ENCODE data around the gene APC.
A peak's percentile ranks its signal among the peaks of the same experiment; 100 is the strongest.

APC gene

DNA sequence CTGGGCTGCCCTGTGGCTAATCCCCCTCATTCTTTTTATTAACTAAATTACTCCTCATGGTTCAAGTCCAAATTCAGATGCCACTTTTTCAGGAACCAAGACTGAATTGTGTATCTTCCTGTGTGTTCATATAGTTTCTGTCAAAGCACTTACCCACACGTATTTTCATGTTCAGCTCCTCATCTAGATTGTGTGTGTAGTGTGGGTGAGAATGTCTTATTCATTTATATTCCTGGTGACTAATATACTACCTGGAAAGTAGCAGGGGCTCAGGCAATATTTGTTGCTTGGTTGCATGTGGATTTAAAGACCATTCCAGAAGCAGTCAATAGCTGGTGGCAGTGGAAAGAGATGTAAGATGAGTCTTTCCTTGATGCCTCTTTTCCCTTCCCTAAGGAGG lies 74.9 kb downstream of the APC start:
- DNase-seq = no peak
- TF ChIP-seq, protein P1, sequence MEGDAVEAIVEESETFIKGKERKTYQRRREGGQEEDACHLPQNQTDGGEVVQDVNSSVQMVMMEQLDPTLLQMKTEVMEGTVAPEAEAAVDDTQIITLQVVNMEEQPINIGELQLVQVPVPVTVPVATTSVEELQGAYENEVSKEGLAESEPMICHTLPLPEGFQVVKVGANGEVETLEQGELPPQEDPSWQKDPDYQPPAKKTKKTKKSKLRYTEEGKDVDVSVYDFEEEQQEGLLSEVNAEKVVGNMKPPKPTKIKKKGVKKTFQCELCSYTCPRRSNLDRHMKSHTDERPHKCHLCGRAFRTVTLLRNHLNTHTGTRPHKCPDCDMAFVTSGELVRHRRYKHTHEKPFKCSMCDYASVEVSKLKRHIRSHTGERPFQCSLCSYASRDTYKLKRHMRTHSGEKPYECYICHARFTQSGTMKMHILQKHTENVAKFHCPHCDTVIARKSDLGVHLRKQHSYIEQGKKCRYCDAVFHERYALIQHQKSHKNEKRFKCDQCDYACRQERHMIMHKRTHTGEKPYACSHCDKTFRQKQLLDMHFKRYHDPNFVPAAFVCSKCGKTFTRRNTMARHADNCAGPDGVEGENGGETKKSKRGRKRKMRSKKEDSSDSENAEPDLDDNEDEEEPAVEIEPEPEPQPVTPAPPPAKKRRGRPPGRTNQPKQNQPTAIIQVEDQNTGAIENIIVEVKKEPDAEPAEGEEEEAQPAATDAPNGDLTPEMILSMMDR (IDR thresholded peaks at IDR 0.05) = no peak
- Mint-ChIP-seq H3K27ac (no peak overlapping the region), H3K9me3 (no peaks in the 10 kb centered on the region), H3K27me3 (ENCODE audit: low read depth, poor library complexity) (peaks cover 5% of the 10 kb centered on the region), H3K4me1 (no peaks in the 10 kb centered on the region), H3K36me3 (ENCODE audit: low read depth) (peaks cover 58% of the 10 kb centered on the region), H3K4me3 (no peak overlapping the region)

DNA sequence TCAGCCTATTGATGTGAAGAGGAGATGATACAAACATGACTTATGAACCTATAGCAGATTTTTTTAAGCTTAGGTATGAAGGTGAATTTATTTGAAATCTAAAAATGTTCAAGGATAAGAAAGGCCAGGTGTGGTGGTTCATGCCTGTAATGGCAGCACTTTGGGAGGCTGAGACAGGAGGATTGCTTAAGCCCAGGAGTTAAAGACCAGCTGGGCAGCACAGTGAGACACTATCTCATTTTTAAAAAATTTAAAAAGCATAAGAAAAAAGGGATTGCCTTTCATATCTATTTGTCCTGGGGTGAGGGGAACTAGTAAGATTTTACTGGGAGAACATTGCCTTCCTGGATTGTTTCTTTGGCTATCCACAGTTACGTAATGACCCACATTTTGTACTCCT lies 82.6 kb downstream of the APC start:
- no peaks in the 10 kb centered on the region for H3K9me3 Mint-ChIP-seq
- H3K4me1 Mint-ChIP-seq = peaks cover 9% of the 10 kb centered on the region
- peak overlapping the region; percentile 35 for H3K27ac Mint-ChIP-seq
- no peak overlapping the region for H3K4me3 Mint-ChIP-seq
- H3K36me3 Mint-ChIP-seq (ENCODE audit: low read depth) = peaks cover 56% of the 10 kb centered on the region
- TF ChIP-seq, protein P1 (IDR thresholded peaks at IDR 0.05) = no peak
- no peaks in the 10 kb centered on the region for H3K27me3 Mint-ChIP-seq (ENCODE audit: low read depth, poor library complexity)
- no peak for DNase-seq

DNA sequence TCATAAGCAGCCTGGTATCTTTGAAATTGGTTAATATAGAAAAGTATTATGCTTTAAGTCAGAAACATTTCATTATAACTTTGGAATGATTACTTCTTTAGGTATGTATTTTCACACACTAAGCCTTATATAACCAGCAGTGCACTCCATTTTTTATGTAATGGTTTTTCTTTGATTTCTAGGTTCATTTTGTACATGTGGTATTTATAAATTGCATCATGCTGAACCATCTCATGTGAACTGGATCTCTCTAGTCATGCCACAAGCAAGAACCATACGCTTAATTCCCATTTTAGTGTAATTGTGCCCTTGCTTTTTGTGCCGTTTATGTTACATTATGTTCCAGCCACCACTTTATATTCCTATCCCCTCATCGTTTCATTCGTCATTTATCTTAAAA lies 84.8 kb downstream of the APC start:
- TF ChIP-seq, protein P1 (IDR thresholded peaks at IDR 0.05) = no peak
- Mint-ChIP-seq H3K27ac (no peak overlapping the region), H3K4me1 (peaks cover 9% of the 10 kb centered on the region), H3K9me3 (no peaks in the 10 kb centered on the region), H3K27me3 (ENCODE audit: low read depth, poor library complexity) (no peaks in the 10 kb centered on the region), H3K4me3 (no peak overlapping the region), H3K36me3 (ENCODE audit: low read depth) (peaks cover 58% of the 10 kb centered on the region)
- no peak for DNase-seq

DNA sequence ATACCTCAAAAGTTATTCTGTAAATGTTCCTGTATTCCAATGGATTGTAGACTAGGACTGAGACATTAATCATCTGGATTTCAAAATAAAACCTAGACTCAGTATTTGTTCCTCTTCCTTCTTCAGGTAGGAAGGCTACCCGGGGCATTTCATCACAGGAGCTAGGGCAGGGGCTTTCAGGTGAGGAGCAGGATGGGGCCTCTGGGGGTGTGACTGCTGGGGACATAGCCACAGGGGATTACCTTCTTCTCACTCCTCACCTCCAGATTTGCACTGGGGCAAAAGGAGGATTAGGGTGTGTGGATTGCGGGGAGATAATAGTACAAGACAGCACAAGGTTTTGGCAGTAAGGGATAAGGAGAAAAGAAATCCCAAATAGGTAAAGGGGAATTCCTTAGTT lies 85.5 kb downstream of the APC start:
- Mint-ChIP-seq H3K4me3 (no peak overlapping the region), H3K4me1 (peaks cover 9% of the 10 kb centered on the region), H3K36me3 (ENCODE audit: low read depth) (peaks cover 58% of the 10 kb centered on the region), H3K9me3 (no peaks in the 10 kb centered on the region), H3K27me3 (ENCODE audit: low read depth, poor library complexity) (no peaks in the 10 kb centered on the region), H3K27ac (peak overlapping the region; percentile 33)
- TF ChIP-seq, protein P1 (IDR thresholded peaks at IDR 0.05) = no peak
- DNase-seq = no peak

DNA sequence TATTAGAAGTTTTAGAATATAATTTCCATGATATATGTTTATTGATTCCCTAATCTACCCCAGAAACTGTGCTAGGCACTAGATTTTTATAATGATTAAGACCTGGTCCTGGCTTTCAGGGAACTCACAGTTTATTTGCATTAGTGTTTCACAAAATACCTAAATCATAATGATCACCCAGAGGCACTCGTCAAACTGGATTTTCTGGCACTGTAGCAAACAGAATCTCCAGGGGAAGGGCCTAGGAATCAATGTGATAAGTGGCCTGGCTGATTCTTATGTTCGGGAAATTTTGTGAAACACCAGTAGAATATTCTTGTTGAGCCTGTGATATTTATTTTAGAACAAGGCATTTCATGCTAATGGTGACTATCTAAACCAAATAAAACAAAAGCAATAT lies 86.0 kb downstream of the APC start:
- Mint-ChIP-seq H3K36me3 (ENCODE audit: low read depth) (peaks cover 61% of the 10 kb centered on the region), H3K27me3 (ENCODE audit: low read depth, poor library complexity) (no peaks in the 10 kb centered on the region), H3K4me3 (no peak overlapping the region), H3K9me3 (no peaks in the 10 kb centered on the region), H3K27ac (no peak overlapping the region), H3K4me1 (peaks cover 6% of the 10 kb centered on the region)
- TF ChIP-seq, protein P1 (IDR thresholded peaks at IDR 0.05) = no peak
- DNase-seq = no peak

DNA sequence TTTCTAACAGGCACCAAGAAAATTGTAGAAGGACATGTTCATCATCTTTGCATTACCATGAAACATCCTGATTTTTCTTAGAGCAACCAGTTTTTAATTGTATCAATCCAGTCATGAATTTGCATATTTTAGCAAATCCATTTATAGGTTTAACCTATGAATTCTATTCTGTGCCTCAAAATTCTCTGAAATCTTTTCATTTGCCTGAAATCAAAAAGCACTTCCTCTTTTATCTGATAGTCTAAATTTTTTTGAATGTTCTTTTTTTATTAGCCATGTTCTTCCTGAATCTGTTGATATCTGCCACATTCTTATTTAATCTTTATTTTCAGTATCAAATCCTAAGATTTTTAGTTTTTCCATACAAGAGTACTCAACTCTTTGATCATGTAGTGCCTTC lies 86.5 kb downstream of the APC start:
- DNase-seq = no peak

More for the DNA sequence above, 86.5 kb downstream of the APC start:
- Mint-ChIP-seq H3K27me3 (ENCODE audit: low read depth, poor library complexity) (no peaks in the 10 kb centered on the region), H3K9me3 (no peaks in the 10 kb centered on the region), H3K4me3 (no peak overlapping the region), H3K4me1 (peaks cover under 1% of the 10 kb centered on the region), H3K36me3 (ENCODE audit: low read depth) (peaks cover 61% of the 10 kb centered on the region), H3K27ac (no peak overlapping the region)
- TF ChIP-seq, protein P1 (IDR thresholded peaks at IDR 0.05) = no peak
